GM23338 (cell line): ENCODE measurements around the gene NTMT1. TPM values are rescaled to one million over a fixed set of nuclear protein-coding genes. Genes with fewer than 3 reads are reported as not detected.

Source experiments
- ATAC-seq: fragments of 200-7000 bp; cut with Tn5 transposase; 3 replicates; pipeline ENCODE4 v1.9.1; 2020
- DNase-seq: peaks from one replicate; pipeline ENCODE4 v3.0.0-alpha.2; 2015; ENCODE audit warnings: low spot score
- H2AFZ ChIP-seq: fragments of 200-600 bp; sonication (generic); 2 replicates; pipeline ENCODE4 v1.8.0; 2016; ENCODE audit warnings: antibody characterized with exemption, mild to moderate bottlenecking, moderate library complexity
- H3F3A ChIP-seq: fragments of 200-600 bp; sonication (generic); replicated peaks from 2 replicates; pipeline ENCODE4 v1.8.0; 2017; ENCODE audit warnings: antibody characterized with exemption, mixed run types, low read depth
- H3K27ac ChIP-seq: fragments of 200-600 bp; sonication (generic); 2 replicates; pipeline ENCODE4 v1.6.1; 2016; ENCODE audit warnings: low read depth
- H3K27me3 ChIP-seq: fragments of 200-600 bp; sonication (generic); 2 replicates; pipeline ENCODE4 v1.8.0; 2016; ENCODE audit warnings: mild to moderate bottlenecking, mixed run types, moderate library complexity; ENCODE audit not compliant: insufficient read depth
- H3K36me3 ChIP-seq: fragments of 200-600 bp; sonication (generic); 2 replicates; pipeline ENCODE4 v1.8.0; 2016; ENCODE audit warnings: mild to moderate bottlenecking; ENCODE audit not compliant: insufficient read depth
- H3K4me1 ChIP-seq: fragments of 200-600 bp; sonication (generic); 2 replicates; pipeline ENCODE4 v1.8.0; 2016; ENCODE audit warnings: mild to moderate bottlenecking, moderate library complexity; ENCODE audit not compliant: insufficient read depth
- H3K4me2 ChIP-seq: fragments of 200-600 bp; sonication (generic); 2 replicates; pipeline ENCODE4 v1.7.1; 2017; ENCODE audit warnings: mixed run types
- H3K4me3 ChIP-seq: fragments of 200-600 bp; sonication (generic); 2 replicates; pipeline ENCODE4 v1.6.1; 2016; ENCODE audit warnings: mixed run types
- H3K79me2 ChIP-seq: fragments of 200-600 bp; sonication (generic); replicated peaks from 2 replicates; pipeline ENCODE4 v1.8.0; 2017; ENCODE audit warnings: mild to moderate bottlenecking; ENCODE audit not compliant: insufficient read depth
- H3K9me2 ChIP-seq: fragments of 200-600 bp; sonication (generic); 2 replicates; pipeline ENCODE4 v1.8.0; 2017; ENCODE audit not compliant: insufficient read depth
- H4K20me1 ChIP-seq: fragments of 200-600 bp; sonication (generic); replicated peaks from 2 replicates; pipeline ENCODE4 v1.8.0; 2017; ENCODE audit warnings: mild to moderate bottlenecking; ENCODE audit not compliant: insufficient read depth
- H3K27ac Mint-ChIP-seq: 2 replicates; pipeline ENCODE4 v1.8.0; 2020; ENCODE audit warnings: inconsistent platforms, mild to moderate bottlenecking, moderate library complexity, mixed read lengths
- H3K27me3 Mint-ChIP-seq: 3 replicates; pipeline ENCODE4 v1.8.0; 2022; ENCODE audit warnings: low read depth, mild to moderate bottlenecking, moderate library complexity, mixed read lengths, inconsistent platforms; ENCODE audit not compliant: insufficient read depth, poor library complexity
- H3K36me3 Mint-ChIP-seq: 3 replicates; pipeline ENCODE4 v1.8.0; 2021; ENCODE audit warnings: low read depth, mild to moderate bottlenecking, inconsistent platforms, moderate library complexity, mixed read lengths
- H3K4me1 Mint-ChIP-seq: 3 replicates; pipeline ENCODE4 v1.8.0; 2020; ENCODE audit warnings: mild to moderate bottlenecking, inconsistent platforms, mixed read lengths
- H3K4me3 Mint-ChIP-seq: 3 replicates; pipeline ENCODE4 v1.8.0; 2021; ENCODE audit warnings: moderate library complexity, mild to moderate bottlenecking, inconsistent platforms, mixed read lengths
- H3K9me3 Mint-ChIP-seq: 3 replicates; pipeline ENCODE4 v1.8.0; 2020; ENCODE audit warnings: moderate library complexity, mild to moderate bottlenecking, inconsistent platforms, mixed read lengths
- CREB1 ChIP-seq: fragments of 250-450 bp; sonication (Bioruptor Pico); IDR thresholded peaks from 2 replicates; pipeline ENCODE4 v1.5.0; 2020; ENCODE audit warnings: low read depth, mild to moderate bottlenecking, moderate library complexity
- EZH2phosphoT487 ChIP-seq: fragments of 200-600 bp; sonication (generic); IDR thresholded peaks from one replicate; pipeline ENCODE4 v1.8.1; 2018; ENCODE audit warnings: antibody characterized with exemption; ENCODE audit not compliant: unreplicated experiment
- NANOG ChIP-seq: IDR thresholded peaks from 2 replicates; pipeline ENCODE4 v1.6.1; 2016; ENCODE audit warnings: antibody characterized with exemption, borderline replicate concordance
- ZNF114 ChIP-seq: fragments of 250-450 bp; sonication (Bioruptor Pico); IDR thresholded peaks from 2 replicates; pipeline ENCODE4 v1.5.0; 2020; ENCODE audit warnings: mild to moderate bottlenecking, moderate library complexity
- ZNF331 ChIP-seq: fragments of 250-450 bp; sonication (Bioruptor Pico); IDR thresholded peaks from 2 replicates; pipeline ENCODE4 v1.5.0; 2020; ENCODE audit warnings: low read depth, mild to moderate bottlenecking, moderate library complexity
- polyA plus RNA-seq: library from polyadenylated mRNA; unstranded; fragments of >200 nt; fragmentation: Nextera tagmentation; extraction: Ambion mirVana; gene quantifications from 2 replicates; pipeline ENCODE4 v1.2.1, GENCODE V29; 2016
- total RNA-seq: library from RNA; depleted of rRNA; stranded (reverse); fragments of >200 nt; shearing (Covaris generic); gene quantifications from 2 replicates; pipeline ENCODE4 v1.2.3, GENCODE V29; 2014
- TF ChIP-seq, protein P1 (sequence below), 2 experiments: fragments of 200-600 bp in 1 of 2; sonication (generic) in 1 of 2; conservative IDR thresholded peaks; 2 replicates each; pipeline versions ENCODE4 v1.5.1 to v1.6.1; 2016 to 2017; ENCODE audit warnings: antibody characterized with exemption in 2 of 2, low read depth in 2 of 2, mild to moderate bottlenecking in 2 of 2, moderate library complexity in 1 of 2
- TF ChIP-seq, protein P2 (sequence below): IDR thresholded peaks from one replicate; pipeline ENCODE4 v1.6.1; 2018; ENCODE audit warnings: antibody characterized with exemption; ENCODE audit not compliant: unreplicated experiment

NTMT1 gene
- total and polyA plus RNA-seq, 2 experiments from 2014 or later: 59.4 to 108 TPM

DNA sequence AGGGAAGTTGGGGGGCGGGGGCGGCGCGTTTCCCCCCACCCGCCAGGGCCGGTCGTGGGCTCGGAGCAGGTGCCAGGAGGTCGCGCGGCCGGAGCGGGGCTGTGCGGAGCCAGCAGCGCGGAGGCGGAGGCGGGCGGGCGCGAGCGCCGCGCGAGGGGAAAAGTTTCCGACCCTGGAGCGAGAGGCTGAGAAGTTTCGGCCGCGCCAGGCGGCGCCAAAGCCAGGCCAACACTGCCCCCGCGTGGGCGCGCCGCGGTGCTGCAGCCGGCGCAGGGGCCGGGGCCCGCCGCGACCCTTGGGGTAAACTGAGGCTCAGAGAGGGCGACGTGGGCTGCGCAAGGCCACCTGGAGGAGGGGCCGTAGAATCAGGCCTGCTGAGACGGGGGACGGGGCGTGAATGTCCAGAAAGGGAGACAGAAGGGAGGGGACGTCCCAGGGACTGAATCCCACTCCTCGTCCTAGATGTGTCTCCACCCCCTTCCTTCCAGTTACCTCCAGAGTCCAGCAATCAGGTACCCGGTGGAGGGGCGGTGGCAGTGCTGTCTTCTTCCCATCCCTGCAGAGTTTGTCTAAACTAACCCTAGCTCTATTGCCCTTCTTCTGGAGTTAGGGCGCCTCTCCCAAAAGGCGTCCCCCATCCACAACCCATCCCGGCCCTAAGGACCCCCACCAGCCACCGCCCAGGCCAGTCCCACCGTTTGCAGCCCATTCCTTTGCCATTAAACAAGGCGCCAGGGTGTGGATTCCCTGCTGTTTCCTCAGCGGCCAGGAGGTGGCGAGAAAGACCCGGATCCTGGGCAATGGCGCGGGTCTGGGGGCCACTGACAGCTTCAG is 15.3 kb upstream of the NTMT1 start:
- peak overlapping the region; percentile 55 for H3K4me3 Mint-ChIP-seq
- no peak overlapping the region for H3K27ac Mint-ChIP-seq
- peaks cover 23% of the 10 kb centered on the region for H3K4me1 Mint-ChIP-seq
- H3K36me3 ChIP-seq: no peaks in the 10 kb centered on the region
- no peaks in the 10 kb centered on the region for H3K36me3 Mint-ChIP-seq
- no peaks in the 10 kb centered on the region; the same call in 1 of the 2 replicates for H3F3A ChIP-seq
- H3K4me1 ChIP-seq: peaks cover 6% of the 10 kb centered on the region; the same call in 1 of the 2 replicates
- TF ChIP-seq, protein P1, sequence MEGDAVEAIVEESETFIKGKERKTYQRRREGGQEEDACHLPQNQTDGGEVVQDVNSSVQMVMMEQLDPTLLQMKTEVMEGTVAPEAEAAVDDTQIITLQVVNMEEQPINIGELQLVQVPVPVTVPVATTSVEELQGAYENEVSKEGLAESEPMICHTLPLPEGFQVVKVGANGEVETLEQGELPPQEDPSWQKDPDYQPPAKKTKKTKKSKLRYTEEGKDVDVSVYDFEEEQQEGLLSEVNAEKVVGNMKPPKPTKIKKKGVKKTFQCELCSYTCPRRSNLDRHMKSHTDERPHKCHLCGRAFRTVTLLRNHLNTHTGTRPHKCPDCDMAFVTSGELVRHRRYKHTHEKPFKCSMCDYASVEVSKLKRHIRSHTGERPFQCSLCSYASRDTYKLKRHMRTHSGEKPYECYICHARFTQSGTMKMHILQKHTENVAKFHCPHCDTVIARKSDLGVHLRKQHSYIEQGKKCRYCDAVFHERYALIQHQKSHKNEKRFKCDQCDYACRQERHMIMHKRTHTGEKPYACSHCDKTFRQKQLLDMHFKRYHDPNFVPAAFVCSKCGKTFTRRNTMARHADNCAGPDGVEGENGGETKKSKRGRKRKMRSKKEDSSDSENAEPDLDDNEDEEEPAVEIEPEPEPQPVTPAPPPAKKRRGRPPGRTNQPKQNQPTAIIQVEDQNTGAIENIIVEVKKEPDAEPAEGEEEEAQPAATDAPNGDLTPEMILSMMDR (conservative IDR thresholded peaks at IDR 0.05; ENCODE audit: low read depth in 2 of 2): peak; percentile 71 to 83
- no peak for TF ChIP-seq CREB1 (CRISPR knock-in tag)
- no peaks in the 10 kb centered on the region for H3K9me3 Mint-ChIP-seq
- peak; percentile 52 for ATAC-seq
- H3K4me2 ChIP-seq: peak overlapping the region; percentile 89
- no peaks in the 10 kb centered on the region for H3K79me2 ChIP-seq
- H3K9me2 ChIP-seq: no peaks in the 10 kb centered on the region
- no peaks in the 10 kb centered on the region for H4K20me1 ChIP-seq
- no peak overlapping the region for H3K27ac ChIP-seq
- DNase-seq: peak; percentile 92
- peaks cover 25% of the 10 kb centered on the region for H3K27me3 Mint-ChIP-seq
- peaks cover 12% of the 10 kb centered on the region for H3K27me3 ChIP-seq
- peak overlapping the region; percentile 81 for H3K4me3 ChIP-seq
- H2AFZ ChIP-seq: peak overlapping the region; percentile 94

DNA sequence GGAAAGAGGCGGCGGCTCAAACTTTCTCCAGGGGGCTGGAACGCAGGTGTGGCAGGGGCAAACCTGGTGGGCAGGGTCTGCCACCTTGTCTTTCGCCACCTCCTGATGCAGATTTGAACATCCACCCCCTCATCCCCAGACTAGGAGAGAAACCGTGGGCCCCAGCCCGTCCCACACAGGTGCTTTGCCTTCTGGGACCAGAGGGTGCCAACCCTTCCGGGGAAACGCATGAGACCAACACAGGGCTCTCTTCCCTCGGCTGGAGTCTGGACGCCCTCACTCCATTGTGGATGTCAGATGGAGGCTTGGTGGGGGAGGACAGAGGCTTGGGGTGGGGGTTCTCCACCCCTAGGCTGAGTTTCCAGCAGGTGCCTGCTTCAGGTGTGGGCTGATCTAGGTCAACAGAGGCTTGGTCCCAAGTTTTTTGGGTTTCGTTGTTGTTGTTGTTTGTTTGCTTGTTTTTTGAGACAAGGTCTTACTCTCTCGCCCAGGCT is 14.6 kb upstream of the NTMT1 start:
- H3K27me3 Mint-ChIP-seq: peaks cover 25% of the 10 kb centered on the region
- Histone ChIP-seq H3K36me3 (no peaks in the 10 kb centered on the region), H3K27ac (no peak overlapping the region), H2AFZ (peak overlapping the region; percentile 84; the same call in 1 of the 2 replicates), H4K20me1 (no peaks in the 10 kb centered on the region), H3K4me3 (peak overlapping the region; percentile 81), H3K4me1 (peaks cover 6% of the 10 kb centered on the region; the same call in 1 of the 2 replicates), H3F3A (no peaks in the 10 kb centered on the region; the same call in 1 of the 2 replicates), H3K4me2 (peak overlapping the region; percentile 89), H3K27me3 (peaks cover 12% of the 10 kb centered on the region), H3K79me2 (no peaks in the 10 kb centered on the region), H3K9me2 (no peaks in the 10 kb centered on the region)
- DNase-seq (no peak), ATAC-seq (peak; percentile 10)
- peaks cover 23% of the 10 kb centered on the region for H3K4me1 Mint-ChIP-seq
- H3K36me3 Mint-ChIP-seq: no peaks in the 10 kb centered on the region
- TF ChIP-seq NANOG (no peak), EZH2phosphoT487 (no peak), ZNF114 (CRISPR knock-in tag) (no peak), CREB1 (CRISPR knock-in tag) (no peak), ZNF331 (no peak)
- TF ChIP-seq, protein P2, sequence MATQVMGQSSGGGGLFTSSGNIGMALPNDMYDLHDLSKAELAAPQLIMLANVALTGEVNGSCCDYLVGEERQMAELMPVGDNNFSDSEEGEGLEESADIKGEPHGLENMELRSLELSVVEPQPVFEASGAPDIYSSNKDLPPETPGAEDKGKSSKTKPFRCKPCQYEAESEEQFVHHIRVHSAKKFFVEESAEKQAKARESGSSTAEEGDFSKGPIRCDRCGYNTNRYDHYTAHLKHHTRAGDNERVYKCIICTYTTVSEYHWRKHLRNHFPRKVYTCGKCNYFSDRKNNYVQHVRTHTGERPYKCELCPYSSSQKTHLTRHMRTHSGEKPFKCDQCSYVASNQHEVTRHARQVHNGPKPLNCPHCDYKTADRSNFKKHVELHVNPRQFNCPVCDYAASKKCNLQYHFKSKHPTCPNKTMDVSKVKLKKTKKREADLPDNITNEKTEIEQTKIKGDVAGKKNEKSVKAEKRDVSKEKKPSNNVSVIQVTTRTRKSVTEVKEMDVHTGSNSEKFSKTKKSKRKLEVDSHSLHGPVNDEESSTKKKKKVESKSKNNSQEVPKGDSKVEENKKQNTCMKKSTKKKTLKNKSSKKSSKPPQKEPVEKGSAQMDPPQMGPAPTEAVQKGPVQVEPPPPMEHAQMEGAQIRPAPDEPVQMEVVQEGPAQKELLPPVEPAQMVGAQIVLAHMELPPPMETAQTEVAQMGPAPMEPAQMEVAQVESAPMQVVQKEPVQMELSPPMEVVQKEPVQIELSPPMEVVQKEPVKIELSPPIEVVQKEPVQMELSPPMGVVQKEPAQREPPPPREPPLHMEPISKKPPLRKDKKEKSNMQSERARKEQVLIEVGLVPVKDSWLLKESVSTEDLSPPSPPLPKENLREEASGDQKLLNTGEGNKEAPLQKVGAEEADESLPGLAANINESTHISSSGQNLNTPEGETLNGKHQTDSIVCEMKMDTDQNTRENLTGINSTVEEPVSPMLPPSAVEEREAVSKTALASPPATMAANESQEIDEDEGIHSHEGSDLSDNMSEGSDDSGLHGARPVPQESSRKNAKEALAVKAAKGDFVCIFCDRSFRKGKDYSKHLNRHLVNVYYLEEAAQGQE: no peak
- peak overlapping the region; percentile 55 for H3K4me3 Mint-ChIP-seq
- H3K9me3 Mint-ChIP-seq: no peaks in the 10 kb centered on the region
- H3K27ac Mint-ChIP-seq: no peak overlapping the region
